Breast epithelium (tissue), 4 donors: Measurements from ENCODE around the gene OR4D10. TPM values are rescaled to one million over a fixed set of nuclear protein-coding genes. Genes with fewer than 3 reads are reported as not detected.

Experiments
- DNase-seq, 2 donors: peaks; one replicate each; pipeline ENCODE4 v3.0.0-alpha.2; 2019; ENCODE audit warnings: low spot score in 2 of 2
- H3K27ac ChIP-seq, 2 donors: fragments of 200-600 bp; sonication (generic) in 1 of 2; one replicate each; pipeline ENCODE4 v1.5.1; 2016 to 2019; ENCODE audit warnings: mild to moderate bottlenecking in 1 of 2
- H3K27me3 ChIP-seq, 2 donors: fragments of 200-600 bp; sonication (generic) in 1 of 2; one replicate each; pipeline versions ENCODE4 v1.5.1 to v1.6.0; 2017 to 2019; ENCODE audit warnings: control low read depth in 1 of 2, mild to moderate bottlenecking in 1 of 2
- H3K36me3 ChIP-seq: fragments of 200-600 bp; one replicate; pipeline ENCODE4 v1.5.1; 2019
- H3K4me1 ChIP-seq, 2 donors: fragments of 200-600 bp; sonication (generic); one replicate each; pipeline ENCODE4 v1.5.1; 2016 to 2019; ENCODE audit warnings: control low read depth in 1 of 2
- H3K4me3 ChIP-seq, 3 donors: fragments of 200-600 bp; sonication (generic); 1 replicate in 2 of 3; 2 replicates in 1 of 3; pipeline ENCODE4 v1.5.1; 2016 to 2019; ENCODE audit warnings: mild to moderate bottlenecking in 3 of 3, moderate library complexity in 2 of 3
- H3K9me3 ChIP-seq, 2 donors: fragments of 200-600 bp; sonication (generic) in 1 of 2; one replicate each; pipeline ENCODE4 v1.5.1; 2016 to 2019; ENCODE audit warnings: control low read depth in 1 of 2
- CTCF ChIP-seq, 3 donors: fragments of 450-650 bp; IDR thresholded peaks; one replicate each; pipeline ENCODE4 v1.5.1; 2016 to 2017; ENCODE audit warnings: antibody characterized with exemption in 3 of 3, mild to moderate bottlenecking in 3 of 3, moderate library complexity in 3 of 3
- POLR2A ChIP-seq: fragments of 450-650 bp; IDR thresholded peaks from one replicate; pipeline ENCODE4 v1.6.1; 2016; ENCODE audit warnings: antibody characterized with exemption, mild to moderate bottlenecking, moderate library complexity
- POLR2AphosphoS5 ChIP-seq, 3 donors: sonication (generic); formaldehyde crosslinking; IDR thresholded peaks; one replicate each; pipeline ENCODE4 v1.6.1; 2017; ENCODE audit warnings: antibody characterized with exemption in 3 of 3
- intact Hi-C: fragments of 100-400 bp; cut with DNase I; formaldehyde crosslinking; loops from one replicate; pipeline ENCODE4 v1.15.1; 2023; ENCODE audit warnings: low total_unique reads
- total RNA-seq, 3 donors: library from RNA; depleted of rRNA; stranded (reverse); fragments of >200 nt; gene quantifications; one replicate each; pipeline ENCODE4 v1.1.0, GENCODE V29; 2016

OR4D10 gene
- total RNA-seq = not detected

- intact Hi-C loops = no loop called here
- no peak within 1 kb of the TSS for H3K4me3 ChIP-seq
- TF ChIP-seq CTCF (IDR thresholded peaks at IDR 0.05) (no peak), POLR2A (no peak), POLR2AphosphoS5 (IDR thresholded peaks at IDR 0.05) (no peak)
- no peaks in the 10 kb centered on the region for H3K36me3 ChIP-seq
- no peak within 1 kb of the TSS for H3K27ac ChIP-seq
- H3K9me3 ChIP-seq = no peaks in the 10 kb centered on the region
- no peaks in the 10 kb centered on the region for H3K27me3 ChIP-seq
- H3K4me1 ChIP-seq = no peaks in the 10 kb centered on the region
- DNase-seq = no peak
These were observed at the start of gene OR4D10 for GRCh38 chr11:59473015-59473414. TSS of gene OR4D10 (plus strand) at chr11:59473315. CDS start at chr11:59477430, 4,115 bp downstream.

GRCh38 chr11:59423835-59424234 is 49.3 kb upstream of the OR4D10 start:
- H3K4me1 ChIP-seq = no peaks in the 10 kb centered on the region
- H3K27ac ChIP-seq = no peak overlapping the region
- H3K27me3 ChIP-seq = no peaks in the 10 kb centered on the region
- DNase-seq = no peak
- no peaks in the 10 kb centered on the region for H3K36me3 ChIP-seq
- TF ChIP-seq POLR2AphosphoS5 (IDR thresholded peaks at IDR 0.05) (no peak), CTCF (IDR thresholded peaks at IDR 0.05) (no peak), POLR2A (no peak)
- no peak overlapping the region for H3K4me3 ChIP-seq
- H3K9me3 ChIP-seq = no peaks in the 10 kb centered on the region
- intact Hi-C loops = no loop called here

- intact Hi-C loops = no loop called here
These were observed 48.0 kb upstream of the OR4D10 start for GRCh38 chr11:59425131-59425530.

GRCh38 chr11:59426361-59427067 is 46.6 kb upstream of the OR4D10 start, which contains the start of gene OR5A2:
TSS of gene OR5A2 (minus strand) at chr11:59426413. CDS start at chr11:59422953, 3,460 bp downstream.
- DNase-seq = no peak
- H3K27ac ChIP-seq = no peak within 1 kb of the TSS
- intact Hi-C loops = no loop called here
- no peak within 1 kb of the TSS for H3K4me3 ChIP-seq
- no peaks in the 10 kb centered on the region for H3K27me3 ChIP-seq
- no peak for TF ChIP-seq POLR2A
- no peak for TF ChIP-seq CTCF (IDR thresholded peaks at IDR 0.05)
- TF ChIP-seq POLR2AphosphoS5 (IDR thresholded peaks at IDR 0.05) = no peak
- no peaks in the 10 kb centered on the region for H3K36me3 ChIP-seq
- no peaks in the 10 kb centered on the region for H3K4me1 ChIP-seq
- no peaks in the 10 kb centered on the region for H3K9me3 ChIP-seq

More at GRCh38 chr11:59425131-59425530, 48.0 kb upstream of the OR4D10 start:
- no peak for TF ChIP-seq POLR2A
- TF ChIP-seq CTCF (IDR thresholded peaks at IDR 0.05) = no peak
- TF ChIP-seq POLR2AphosphoS5 (IDR thresholded peaks at IDR 0.05) = no peak
- no peak for DNase-seq
- Histone ChIP-seq H3K27ac (no peak overlapping the region), H3K4me3 (no peak overlapping the region), H3K36me3 (no peaks in the 10 kb centered on the region), H3K4me1 (no peaks in the 10 kb centered on the region), H3K27me3 (no peaks in the 10 kb centered on the region), H3K9me3 (no peaks in the 10 kb centered on the region)

GRCh38 chr11:59427068-59427382 is 46.1 kb upstream of the OR4D10 start:
- Histone ChIP-seq H3K27me3 (no peaks in the 10 kb centered on the region), H3K9me3 (no peaks in the 10 kb centered on the region), H3K27ac (no peak overlapping the region), H3K36me3 (no peaks in the 10 kb centered on the region), H3K4me3 (no peak overlapping the region), H3K4me1 (no peaks in the 10 kb centered on the region)
- no peak for DNase-seq
- TF ChIP-seq POLR2AphosphoS5 (IDR thresholded peaks at IDR 0.05) (no peak), POLR2A (no peak), CTCF (IDR thresholded peaks at IDR 0.05) (no peak)
- intact Hi-C loops = no loop called here
